ENCODE data around the gene PSMD1.
"Not testable (repeated sequence)": the region's sequence is repeated elsewhere in the genome, so short reads cannot be mapped to it uniquely, and the experiment has no call there.

PSMD1 gene

DNA sequence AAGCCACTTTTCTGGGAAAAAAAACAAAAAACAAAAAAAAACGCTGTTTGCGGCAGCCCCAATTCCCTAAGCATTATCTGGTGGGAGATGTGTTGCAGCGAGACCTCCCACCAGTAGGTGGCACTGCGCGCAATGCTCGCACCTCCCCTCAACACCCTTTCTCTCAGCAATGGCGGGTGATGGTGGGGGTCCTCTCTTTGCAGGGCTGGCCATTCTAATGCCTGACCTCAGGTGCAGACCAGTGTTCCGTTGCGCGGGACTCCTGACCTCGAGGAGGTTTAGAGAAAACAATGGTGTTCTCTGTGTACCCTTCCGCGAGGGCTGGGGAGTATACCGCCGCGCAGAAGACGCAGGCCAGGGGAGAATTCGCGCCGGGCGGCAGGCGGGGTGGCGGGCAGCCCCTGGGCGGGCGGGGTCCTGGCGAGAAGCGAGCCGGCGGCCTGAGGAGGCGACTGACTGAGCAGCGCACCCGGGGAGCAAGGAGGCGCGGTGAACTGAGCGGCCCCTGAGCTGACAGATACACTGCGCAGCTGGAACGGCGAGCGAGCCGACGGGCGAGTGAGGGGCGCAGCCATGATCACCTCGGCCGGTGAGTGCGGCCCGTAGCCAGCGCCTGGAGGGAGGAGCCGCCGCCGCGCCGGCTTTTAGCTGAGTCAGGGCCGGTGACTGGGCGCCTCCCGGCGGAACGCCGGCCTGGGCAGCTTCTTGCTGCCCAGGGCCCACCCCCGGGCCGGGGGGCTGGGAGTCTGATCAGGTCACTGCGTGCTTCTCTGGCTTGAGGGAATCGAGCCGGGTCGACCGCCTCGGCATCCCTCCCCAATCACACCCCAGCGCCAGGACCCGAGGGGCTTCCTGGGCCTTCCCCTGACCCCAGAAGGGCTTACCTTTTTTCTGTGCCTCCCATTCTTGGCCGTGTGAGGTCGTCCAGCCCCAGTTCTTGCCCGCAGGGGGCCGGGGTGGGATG is at the start of gene PSMD1:
Gene PSMD1, plus strand, starts transcription at position 415 of the 964 bp plus-strand sequence. Its CDS starts 159 bp downstream, at position 574.
- peak; percentile 51 to 67 for DNase-seq

DNA sequence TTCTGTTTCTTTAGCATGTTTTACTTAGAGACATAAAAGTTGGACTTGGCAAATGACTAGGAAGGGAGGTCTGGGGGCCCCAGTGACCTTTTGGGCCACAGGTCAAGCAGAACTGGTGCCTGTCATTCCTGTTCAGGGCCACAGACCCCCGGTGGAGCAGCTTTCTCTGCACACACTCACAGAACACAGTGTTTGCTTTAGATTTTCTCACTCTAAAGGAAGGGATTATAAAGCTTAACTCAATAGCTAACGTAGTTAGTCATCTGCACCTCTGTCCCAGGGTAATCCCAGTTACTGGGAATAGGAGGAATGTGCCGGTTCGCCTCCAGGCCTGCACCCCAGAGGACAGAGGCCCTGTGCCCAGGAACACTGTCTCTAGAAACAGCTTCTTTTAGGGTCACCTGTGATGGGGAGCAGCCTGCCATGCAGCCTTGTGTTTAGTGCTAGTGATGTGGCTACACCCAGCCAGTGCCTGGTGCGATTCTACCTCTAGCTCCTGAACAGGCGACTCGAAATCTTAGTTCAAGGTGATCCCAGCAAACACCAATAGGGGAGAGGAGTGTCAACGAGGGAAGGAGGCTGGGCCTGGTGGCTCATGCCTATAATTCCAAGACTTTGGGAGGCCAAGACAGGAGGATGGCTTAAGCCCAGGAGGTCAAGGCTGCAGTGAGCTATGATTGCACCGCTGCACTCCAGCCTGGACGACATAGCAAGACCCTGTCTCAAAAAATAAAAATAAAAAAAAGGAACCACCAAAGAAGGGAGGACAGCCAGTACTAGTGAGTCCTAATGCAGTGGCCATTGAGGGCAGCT is 49.2 kb upstream of the PSMD1 start:
- no peak for DNase-seq

DNA sequence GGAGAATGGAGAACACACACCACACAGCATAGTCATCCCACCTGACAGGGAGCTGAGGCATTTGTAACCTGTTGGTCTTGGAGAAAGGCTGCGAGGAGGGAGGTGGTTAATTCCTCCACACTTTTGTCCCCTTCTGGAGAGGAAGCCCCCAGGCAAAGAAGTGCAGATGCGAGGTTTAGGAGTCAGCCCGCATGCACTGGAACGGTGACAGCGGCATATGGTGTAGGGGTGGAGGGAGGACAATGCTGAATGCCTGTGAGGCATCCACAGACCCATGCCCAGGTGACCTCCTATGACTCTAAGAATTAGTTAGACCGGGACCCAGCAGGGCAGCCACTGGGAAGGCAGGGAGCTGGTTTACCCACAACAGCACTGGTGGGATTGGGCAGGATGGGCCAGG is 48.5 kb upstream of the PSMD1 start:
- DNase-seq, result no peak

DNA sequence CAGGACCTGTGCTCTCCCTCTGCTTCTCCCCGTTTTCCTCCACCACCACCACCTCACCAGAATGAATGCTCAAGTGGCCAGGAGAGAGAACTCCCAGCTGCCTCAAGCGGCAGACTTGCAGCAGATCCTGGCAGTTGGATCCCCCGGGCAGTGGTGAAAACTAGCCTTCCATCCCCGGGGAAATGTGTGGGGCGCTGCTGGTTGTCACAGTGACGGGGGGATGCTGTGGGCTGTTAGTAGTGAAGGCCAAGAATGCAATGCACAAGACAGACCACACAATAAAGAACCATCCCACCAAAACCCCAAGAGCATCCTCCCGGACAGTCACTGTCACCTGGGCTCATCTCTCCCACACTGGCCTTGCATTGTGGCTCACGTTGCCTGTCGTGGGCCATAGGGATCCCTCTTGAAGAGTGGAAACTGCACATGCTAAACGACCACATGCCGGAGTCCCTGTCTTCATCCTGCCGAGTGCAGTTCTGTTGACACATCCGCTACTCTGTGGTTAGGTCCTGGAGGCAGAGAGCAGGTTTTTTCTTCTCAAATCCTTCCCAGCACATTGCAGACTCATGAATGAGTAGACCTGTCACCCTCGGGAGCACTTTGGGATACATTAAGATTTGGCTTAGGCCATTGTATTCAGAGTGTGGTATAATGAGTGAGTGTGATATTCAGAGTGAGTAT is 47.3 kb upstream of the PSMD1 start:
- no peak for DNase-seq

DNA sequence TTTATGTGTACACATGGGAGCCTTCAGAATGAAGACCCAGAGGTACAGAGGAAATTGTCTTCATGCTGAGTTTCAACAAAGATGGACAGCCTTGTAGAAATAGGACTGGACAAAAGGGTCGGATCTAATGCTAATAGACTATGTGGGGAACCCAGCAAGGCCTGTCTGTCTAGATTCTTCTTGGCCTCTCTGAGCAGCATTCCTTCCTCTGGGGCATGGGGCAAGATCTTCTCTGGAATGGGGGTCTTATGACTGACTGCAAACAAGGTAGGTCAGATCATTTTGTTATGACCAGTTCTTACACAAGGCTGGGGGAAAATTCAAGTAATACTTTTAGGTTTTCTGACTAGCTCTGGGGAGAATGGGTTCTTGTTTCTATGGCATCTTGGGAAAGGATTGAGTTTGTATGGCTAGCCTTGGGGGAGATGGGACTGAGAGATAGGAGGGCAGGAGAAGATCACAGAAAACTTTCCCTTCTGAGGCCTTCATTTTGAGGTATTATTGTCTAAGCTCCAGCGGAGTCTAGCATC is 46.4 kb upstream of the PSMD1 start:
- DNase-seq, result no peak

DNA sequence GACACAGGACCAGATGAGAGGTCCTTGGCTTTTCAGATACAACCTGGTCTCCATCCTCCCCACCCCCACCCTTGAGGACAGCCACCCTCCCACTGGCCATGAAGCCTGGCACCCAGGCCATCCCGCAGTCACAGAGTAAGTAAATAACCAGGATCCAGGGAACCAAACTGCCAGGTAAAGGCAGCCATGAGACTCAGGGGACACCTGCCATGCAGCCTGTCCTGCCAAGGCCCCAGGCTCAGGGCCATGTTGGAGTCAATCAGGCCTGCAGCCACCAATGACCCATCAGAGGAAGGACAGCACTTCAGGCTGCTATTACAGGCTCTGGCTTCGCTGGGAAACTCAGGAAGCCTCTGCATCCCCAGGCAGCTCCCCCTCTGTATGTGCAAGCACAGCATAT is 45.1 kb upstream of the PSMD1 start:
- no peak for DNase-seq

DNA sequence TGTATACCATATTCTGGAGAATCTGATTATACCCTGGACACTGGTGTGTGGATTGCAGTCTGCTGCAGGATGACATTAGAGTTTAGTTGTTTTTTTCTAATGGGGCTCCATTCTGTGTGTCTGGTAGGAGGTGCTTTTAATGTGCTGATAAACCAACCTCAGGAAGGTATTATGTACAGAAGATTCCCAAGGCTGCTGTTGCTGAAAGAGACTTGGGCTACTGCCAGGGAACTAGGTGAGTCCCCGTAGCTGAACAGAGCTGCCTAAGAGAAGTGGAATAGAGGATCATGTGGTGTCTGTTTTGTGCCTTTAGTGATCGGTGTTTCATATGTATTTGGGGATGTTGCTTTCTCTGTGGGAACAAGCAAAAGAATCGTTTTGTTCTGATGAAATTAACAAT is 44.2 kb upstream of the PSMD1 start:
- DNase-seq, result no peak

DNA sequence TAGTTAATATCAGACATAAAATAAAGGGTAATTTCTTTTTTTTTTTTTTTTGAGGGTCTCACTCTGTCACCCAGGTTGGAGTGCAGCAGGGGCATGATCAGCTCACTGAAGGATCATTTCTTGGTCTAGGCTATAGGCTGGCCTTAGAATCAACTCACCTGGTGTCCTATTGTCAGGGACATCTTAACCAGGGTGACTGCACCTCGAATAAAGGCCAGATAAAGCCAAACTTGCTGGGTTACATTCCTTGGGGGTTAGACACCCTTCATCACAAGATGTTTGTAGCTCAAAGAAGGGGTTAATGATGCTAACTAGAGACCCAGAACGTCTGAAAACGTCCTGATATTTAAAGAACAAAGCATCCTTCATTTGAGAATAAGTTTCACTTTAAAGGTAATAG is 42.8 kb upstream of the PSMD1 start:
- no peak for DNase-seq

DNA sequence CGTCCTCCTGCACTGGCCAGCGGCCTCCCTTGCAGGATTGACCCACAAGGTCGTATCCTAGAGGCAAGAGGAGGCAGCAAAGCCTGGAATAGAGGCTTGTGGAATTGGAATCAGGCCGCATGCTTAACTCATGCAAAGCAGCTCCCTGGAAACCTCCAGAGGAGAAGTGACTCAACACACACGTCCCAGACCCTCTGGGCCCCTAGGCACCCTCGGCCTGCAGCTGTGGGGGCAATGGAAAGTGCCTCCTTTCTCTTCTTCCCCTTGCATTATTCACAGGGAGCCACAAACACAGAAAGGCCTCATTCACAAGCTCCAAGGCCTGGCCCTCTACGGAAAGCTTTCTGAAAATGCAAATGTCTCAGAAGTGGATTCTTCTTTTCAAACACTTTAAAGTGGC is 41.2 kb upstream of the PSMD1 start:
- no peak for DNase-seq

DNA sequence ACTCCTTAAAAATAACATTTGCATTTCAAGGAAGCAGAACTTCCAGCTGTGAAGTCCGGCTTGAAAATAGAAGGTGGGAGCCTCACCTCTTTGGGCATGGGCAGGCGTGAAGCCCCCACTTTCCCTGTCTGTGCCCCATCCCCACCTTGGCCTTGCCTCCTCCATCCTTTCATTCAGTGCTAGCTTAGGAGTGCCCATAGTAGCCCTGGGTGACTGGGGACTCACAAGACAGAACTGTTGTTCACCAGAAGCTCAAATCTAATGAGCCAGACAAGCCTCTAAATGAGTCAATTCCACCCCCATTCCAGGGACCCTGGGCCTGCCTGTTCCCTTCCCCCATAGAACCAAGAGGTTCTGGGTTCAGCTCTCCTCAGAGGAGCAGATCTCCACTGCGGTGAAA is 40.7 kb upstream of the PSMD1 start:
- DNase-seq, result no peak

DNA sequence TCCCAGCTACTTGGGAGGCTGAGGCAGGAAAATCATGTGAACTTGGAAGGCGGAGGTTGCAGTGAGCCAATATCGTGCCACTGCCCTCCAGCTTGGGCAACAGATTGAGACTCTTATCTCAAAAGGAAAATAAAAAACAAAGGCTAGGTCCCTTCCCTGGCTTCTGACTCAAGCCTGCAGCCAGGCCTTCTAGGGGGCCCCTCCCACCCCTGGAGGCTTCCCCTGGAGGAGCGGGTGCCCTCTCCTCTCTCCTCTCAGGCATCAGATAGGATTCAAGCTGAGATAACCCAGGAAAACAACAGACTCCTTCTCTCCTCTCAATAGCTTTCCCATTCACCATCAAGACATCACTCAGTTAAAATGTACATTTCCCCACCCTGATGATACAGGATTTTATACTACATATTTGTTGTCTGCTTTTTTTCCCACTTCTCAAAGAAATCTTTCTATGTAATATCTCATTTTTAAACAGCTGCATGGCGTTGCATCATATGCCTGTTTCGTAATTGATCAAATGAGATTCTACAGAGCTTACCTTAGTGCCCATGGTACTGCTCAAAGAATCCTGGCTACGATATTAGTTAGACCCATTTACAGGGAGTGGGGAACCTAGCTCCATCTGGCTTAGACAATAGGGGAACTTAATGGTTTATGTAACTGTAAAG is 40.0 kb upstream of the PSMD1 start:
- DNase-seq, result no peak

DNA sequence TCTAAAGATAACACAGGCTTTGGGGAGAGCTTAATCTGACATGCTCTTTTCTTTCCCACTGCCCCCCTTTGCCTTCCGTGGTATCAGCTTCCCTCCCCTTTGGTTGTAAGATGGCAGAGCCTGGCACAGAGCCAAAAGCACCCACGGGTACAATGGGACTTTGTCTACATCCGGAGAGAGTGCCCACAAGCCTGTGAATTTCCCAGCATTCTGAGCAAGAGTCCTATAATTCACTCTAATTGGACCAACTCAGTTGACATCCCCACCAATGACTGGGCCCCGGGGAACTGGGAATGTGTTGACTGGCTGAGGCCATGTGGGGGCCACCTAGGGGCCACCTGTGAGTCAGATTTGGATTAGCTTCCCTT is 39.5 kb upstream of the PSMD1 start:
- peak; percentile 5 to 12 for DNase-seq

DNA sequence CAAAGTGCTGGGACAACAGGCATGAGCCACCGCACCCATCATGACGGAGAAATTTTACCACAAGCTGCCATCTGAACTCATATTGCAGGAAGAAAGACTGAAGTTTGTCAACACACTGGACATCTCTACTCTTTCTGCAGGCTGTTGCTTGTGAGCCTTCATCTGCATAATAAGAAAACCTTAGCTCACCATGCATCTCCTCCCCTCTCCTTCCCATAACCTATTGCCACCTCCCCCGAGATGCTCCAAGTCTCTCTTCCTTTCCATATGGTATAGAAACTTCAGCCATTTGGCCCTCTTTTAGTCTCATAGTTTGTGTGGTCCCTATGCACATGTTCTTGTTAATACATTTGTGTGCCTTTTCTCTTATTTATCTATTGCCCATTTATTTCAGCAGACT is 38.5 kb upstream of the PSMD1 start:
- DNase-seq, result no peak

DNA sequence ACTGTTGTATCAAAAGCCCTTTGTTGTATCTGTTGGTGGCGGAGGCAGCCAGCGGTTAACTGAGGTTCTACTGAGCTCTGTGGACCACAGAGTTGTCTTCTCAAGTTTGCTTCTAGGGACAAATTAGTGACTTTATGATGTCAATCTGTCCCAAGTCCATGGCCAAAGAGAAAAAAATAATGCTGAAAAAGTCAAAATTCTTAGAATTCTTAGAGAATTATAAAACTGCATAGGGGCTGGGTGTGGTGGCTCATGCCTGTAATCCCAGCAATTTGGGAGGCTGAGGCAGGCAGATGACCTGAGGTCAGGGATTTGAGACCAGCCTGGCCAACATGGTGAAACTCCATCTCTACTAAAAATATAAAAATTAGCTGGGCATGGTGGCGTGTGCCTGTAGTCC is 31.6 kb upstream of the PSMD1 start:
- not testable (repeated sequence) for DNase-seq

DNA sequence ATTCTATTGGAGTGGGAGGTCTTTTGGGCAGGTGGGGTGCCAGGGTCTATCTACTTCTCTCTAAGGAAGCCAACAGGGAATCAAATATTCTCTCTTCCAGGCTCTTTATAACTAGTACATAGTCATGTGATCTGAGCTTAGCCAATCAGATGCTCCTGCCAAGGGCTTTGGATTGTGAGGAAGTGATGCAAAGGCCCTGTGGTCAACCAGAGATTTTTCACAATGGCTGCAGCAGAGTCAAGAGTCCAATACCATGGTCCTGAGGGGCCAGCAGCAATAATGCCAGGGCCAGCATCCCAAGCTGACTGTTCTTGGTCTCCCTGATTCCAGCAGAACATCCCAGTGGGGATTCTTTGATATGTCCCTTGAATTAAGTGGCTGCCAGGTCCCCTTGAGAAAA is 27.8 kb upstream of the PSMD1 start:
- no peak for DNase-seq

DNA sequence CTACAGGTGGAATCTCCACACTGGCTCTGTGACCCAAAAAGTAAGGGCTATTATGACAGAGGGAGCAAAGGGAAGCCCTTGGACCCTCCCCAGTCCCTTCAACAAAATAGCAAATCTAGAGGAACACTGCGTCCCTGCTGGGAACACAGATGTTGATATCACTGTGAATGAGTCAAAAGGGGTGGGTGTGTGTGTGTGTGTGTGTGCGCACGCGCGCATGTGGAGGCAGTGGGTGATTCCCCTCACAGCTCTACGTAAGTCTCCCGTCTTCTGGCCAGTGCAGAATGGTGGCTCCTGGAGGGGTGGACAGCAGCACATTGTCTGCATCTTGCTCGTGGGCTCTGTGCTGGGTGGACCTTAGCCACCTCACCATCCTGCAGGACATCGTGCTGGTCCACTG is 27.1 kb upstream of the PSMD1 start:
- no peak for DNase-seq

DNA sequence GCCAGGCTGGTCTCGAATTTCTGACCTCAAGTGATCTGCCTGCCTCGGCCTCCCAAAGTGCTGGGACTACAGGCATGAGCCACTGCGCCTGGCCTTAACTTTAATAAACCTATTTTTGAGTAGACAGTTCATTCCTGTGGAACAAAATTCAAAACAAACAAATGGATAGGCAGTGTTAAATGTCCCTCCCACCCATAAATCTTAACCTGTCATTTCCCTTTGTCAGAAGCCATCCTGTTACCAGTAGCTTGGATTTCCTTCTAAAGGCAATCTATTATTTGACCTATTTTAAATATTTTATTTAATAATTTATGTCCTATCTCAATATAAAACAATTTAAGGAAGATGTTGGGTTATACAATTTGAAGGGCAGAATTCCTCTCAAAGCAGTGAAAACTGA is 25.9 kb upstream of the PSMD1 start:
- DNase-seq, result no peak

DNA sequence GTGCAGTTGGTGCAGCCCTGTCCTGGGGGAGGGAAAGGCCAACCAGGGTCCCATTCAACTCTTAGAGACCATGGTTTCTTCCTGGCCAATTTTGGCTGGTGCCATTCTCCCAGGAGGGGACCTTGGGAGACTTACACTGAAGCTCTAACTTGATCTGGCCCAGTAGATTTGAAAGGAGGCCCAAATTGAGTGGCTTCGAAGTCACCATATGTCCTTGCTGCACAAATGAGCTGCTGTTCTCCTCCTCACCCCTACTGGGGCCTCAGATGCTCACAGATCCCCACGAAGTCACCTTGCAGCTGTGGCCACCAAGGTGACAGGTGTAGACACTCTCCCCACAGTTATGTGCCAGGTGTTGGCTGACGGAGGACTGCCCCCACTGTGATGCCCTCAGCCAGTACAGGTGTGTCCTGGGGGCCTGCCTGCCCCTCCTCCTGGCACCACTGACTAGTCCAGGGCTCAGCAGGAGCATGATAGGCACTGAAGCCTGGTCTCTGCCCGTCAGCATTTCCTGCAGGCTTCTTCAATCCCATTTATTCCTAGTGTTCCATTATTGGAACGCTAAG is 24.0 kb upstream of the PSMD1 start:
- no peak for DNase-seq

DNA sequence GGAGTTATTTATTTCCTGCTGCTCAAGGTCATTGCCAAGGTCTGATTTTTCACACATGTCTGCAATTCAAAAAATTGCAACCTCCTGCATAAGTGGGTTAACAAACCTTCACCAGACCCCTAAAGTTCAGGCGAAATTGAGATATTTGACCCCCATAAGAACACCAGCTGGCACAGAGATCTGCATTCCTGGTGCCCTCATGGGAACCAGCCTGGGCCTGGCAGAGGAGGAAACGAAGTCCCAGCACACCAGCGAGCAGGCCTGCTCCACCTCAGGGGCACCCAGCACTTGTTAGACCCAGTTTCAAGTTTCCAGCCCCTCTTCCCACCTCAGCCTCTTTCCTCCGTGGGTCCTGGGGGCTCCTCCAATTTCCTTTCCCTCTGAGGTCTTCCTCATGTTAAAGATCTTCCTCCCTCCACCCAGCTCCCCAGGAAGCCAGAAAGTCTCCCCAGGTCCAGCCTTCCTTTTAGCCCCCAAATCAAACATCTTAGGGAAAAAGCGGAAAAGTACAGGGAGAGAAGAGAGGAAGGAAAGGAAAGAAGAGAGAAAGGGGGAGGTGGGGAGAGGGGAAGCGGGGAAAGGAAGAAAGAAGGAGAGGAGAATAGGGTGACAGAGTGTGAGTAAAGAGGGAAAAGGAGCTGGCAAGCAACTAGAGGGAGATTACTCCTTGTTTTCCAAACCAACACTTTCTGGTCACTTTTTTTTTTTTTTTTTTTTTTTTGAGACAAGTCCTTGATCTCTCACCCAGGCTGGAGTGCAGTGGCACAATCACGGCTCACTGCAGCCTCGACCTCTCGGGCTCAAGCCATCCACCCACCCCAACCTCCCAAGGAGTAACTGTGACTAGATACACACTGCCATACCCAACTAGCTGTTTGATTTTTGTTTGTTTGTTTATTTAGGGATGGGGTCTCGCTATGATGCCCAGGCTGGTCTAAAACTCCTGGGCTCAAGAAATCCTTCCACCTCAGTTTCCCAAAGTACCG is 23.2 kb upstream of the PSMD1 start:
- DNase-seq, result no peak

DNA sequence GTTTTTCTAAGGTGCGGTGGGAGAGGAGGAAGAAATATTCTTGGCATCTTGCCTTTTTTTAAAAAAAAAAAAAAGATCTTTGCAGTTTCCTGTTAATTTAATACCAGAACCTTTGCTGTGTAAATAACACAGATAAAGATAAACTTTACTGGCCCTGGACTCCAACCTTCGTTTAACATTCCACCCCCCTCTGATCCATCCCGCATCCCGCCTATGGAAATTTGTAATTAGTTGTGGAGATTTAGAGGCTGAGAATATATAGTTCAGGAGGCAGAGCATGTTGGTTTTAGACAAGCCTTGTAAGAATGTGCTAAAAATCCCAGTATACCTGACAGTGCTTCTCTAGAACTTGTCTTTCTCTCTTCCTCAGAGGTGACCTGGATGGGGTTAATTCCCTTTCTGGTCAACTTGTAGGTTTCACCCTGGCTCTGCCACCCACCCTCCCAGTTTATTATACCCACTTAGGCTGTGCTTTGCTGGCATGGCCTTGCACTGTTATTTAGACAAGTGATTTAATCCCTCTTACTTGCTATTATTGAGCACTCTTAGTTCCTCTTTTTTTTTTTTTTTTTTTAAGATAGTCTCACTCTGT is 22.3 kb upstream of the PSMD1 start:
- DNase-seq, result no peak

DNA sequence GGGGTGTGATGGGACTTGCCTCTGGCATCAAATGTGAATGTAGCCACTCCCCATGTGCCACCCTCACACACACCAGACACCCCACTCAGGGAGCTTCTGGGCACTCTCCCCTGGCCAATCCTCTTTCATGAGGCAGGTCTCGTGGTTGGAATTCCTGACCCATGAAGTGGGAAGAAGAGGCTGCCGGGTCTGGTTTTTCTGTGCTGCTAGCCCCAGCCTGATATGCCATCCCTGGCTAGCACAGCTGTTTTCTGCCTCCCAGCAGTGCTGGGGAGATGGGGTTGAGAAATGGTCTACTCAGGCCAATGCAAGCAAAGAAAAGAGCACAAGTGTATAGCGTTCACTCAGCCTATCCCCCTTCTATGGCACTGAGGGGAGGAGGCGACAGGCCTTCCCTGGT is 20.5 kb upstream of the PSMD1 start:
- no peak for DNase-seq
